ENCODE results near the gene INO80B. TPM values are rescaled to one million over a fixed set of nuclear protein-coding genes. Genes with fewer than 3 reads are reported as not detected.

INO80B gene
- total RNA-seq, 3 donors from 2014 or later: 12.6 to 26.2 (median 24.4) TPM

DNA sequence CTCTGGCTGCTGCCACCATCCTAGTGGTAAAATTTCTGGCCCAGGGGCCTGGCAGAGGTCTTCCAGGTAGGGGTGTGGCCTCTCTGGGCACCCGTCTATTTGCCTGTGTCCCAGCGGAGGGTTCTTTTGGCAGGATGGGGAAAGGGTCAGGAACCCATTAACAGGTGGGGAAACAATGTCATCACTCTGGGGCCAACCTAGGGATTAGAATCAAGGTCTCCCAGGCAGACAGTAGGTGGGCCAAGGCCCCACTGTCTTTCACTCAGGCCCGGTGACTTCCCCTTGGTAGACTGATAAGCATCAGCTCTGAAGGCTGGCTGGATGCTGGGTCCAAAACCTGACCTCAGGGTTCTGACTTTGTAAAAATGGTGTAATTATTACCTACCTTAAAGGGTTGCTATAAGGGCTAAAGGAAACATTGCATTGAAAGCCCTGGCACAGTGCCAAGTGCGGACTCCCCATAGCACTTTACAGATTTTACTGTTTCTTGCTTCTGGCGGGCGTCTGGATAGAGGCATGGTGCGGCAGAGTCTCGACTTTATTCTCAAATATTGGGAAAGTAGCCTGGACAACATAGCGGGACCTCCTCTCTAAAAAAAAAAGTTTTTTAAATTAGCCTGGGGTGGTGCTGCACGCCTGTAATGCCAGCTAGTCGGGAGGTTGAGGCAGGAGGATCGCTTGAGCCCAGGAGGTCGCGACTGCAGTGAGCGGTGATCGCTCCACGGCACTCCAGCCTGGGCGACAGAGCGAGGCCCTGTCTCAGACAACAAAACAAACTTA, 42.3 kb downstream of the INO80B start:
- TF ChIP-seq POLR2A (IDR thresholded peaks at IDR 0.05) (no peak), POLR2AphosphoS5 (IDR thresholded peaks at IDR 0.05) (no peak)
- TF ChIP-seq, protein P1, sequence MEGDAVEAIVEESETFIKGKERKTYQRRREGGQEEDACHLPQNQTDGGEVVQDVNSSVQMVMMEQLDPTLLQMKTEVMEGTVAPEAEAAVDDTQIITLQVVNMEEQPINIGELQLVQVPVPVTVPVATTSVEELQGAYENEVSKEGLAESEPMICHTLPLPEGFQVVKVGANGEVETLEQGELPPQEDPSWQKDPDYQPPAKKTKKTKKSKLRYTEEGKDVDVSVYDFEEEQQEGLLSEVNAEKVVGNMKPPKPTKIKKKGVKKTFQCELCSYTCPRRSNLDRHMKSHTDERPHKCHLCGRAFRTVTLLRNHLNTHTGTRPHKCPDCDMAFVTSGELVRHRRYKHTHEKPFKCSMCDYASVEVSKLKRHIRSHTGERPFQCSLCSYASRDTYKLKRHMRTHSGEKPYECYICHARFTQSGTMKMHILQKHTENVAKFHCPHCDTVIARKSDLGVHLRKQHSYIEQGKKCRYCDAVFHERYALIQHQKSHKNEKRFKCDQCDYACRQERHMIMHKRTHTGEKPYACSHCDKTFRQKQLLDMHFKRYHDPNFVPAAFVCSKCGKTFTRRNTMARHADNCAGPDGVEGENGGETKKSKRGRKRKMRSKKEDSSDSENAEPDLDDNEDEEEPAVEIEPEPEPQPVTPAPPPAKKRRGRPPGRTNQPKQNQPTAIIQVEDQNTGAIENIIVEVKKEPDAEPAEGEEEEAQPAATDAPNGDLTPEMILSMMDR (IDR thresholded peaks at IDR 0.05): no peak
- H3K9me3 ChIP-seq: no peaks in the 10 kb centered on the region
- peak overlapping the region; percentile 31 to 70 (median 55) for H3K4me3 ChIP-seq
- intact Hi-C loops (cut with DNase I; ENCODE audit: low total_unique reads): no loop called here
- DNase-seq (ENCODE audit: low spot score in 2 of 2): no peak
- H3K4me1 ChIP-seq: peaks cover 0 to 3% of the 10 kb centered on the region in 2 donors
- peaks cover 3% of the 10 kb centered on the region for H3K36me3 ChIP-seq
- no peak overlapping the region for H3K27ac ChIP-seq
- peaks cover 6 to 7% of the 10 kb centered on the region in 2 donors for H3K27me3 ChIP-seq

GRCh38 chr2:74497777-74498499, 43.1 kb downstream of the INO80B start:
- no peaks in the 10 kb centered on the region for H3K9me3 ChIP-seq
- H3K27ac ChIP-seq: peak overlapping the region; percentile 29 to 43
- no peak for DNase-seq (ENCODE audit: low spot score in 2 of 2)
- H3K4me1 ChIP-seq: peaks cover 0 to 3% of the 10 kb centered on the region in 2 donors
- H3K4me3 ChIP-seq: peak overlapping the region; percentile 31 to 70 (median 55)
- peaks cover 3% of the 10 kb centered on the region for H3K36me3 ChIP-seq
- TF ChIP-seq, protein P1 (IDR thresholded peaks at IDR 0.05): no peak
- intact Hi-C loops (cut with DNase I; ENCODE audit: low total_unique reads): no loop called here
- peaks cover 6 to 7% of the 10 kb centered on the region in 2 donors for H3K27me3 ChIP-seq

- H3K36me3 ChIP-seq: no peaks in the 10 kb centered on the region
- DNase-seq (ENCODE audit: low spot score in 2 of 2): no peak
- H3K27me3 ChIP-seq: peaks cover 6 to 7% of the 10 kb centered on the region in 2 donors
- no peaks in the 10 kb centered on the region for H3K9me3 ChIP-seq
- no peak for TF ChIP-seq POLR2A (IDR thresholded peaks at IDR 0.05)
- TF ChIP-seq, protein P1 (IDR thresholded peaks at IDR 0.05): no peak
- TF ChIP-seq POLR2AphosphoS5 (IDR thresholded peaks at IDR 0.05): no peak
- H3K4me3 ChIP-seq: peak overlapping the region; percentile 31 to 70 (median 55)
- peak overlapping the region; percentile 29 to 43 for H3K27ac ChIP-seq
- intact Hi-C loops (cut with DNase I; ENCODE audit: low total_unique reads): no loop called here
- peaks cover 0 to 3% of the 10 kb centered on the region in 2 donors for H3K4me1 ChIP-seq
These were observed 43.8 kb downstream of the INO80B start for GRCh38 chr2:74498500-74499266.

GRCh38 chr2:74499267-74499939, 44.5 kb downstream of the INO80B start, which contains the start of gene LBX2:
LBX2 (minus strand) TSS chr2:74499603; CDS start chr2:74499537, 66 bp downstream.
- Histone ChIP-seq H3K27ac (peak within 1 kb of the TSS; percentile 29 to 43), H3K27me3 (peaks cover 6 to 7% of the 10 kb centered on the region in 2 donors), H3K9me3 (no peaks in the 10 kb centered on the region), H3K4me3 (peak within 1 kb of the TSS; percentile 31 to 70 (median 55)), H3K4me1 (peaks cover 0 to 3% of the 10 kb centered on the region in 2 donors), H3K36me3 (no peaks in the 10 kb centered on the region)
- no peak for TF ChIP-seq POLR2AphosphoS5 (IDR thresholded peaks at IDR 0.05)
- no peak for TF ChIP-seq POLR2A (IDR thresholded peaks at IDR 0.05)
- TF ChIP-seq, protein P1 (IDR thresholded peaks at IDR 0.05): no peak
- intact Hi-C loops (cut with DNase I; ENCODE audit: low total_unique reads): no loop called here
- no peak for DNase-seq (ENCODE audit: low spot score in 2 of 2)
